Effector CD8-positive, alpha-beta T cell (primary cell): ENCODE results near the gene KIAA1191.
"Not testable (repeated sequence)": the region's sequence is repeated elsewhere in the genome, so short reads cannot be mapped to it uniquely, and the experiment has no call there.

Source experiments
- DNase-seq: peaks from one replicate; lab custom pipeline; 2025; lab: John Stamatoyannopoulos, UW

The KIAA1191 gene

DNA sequence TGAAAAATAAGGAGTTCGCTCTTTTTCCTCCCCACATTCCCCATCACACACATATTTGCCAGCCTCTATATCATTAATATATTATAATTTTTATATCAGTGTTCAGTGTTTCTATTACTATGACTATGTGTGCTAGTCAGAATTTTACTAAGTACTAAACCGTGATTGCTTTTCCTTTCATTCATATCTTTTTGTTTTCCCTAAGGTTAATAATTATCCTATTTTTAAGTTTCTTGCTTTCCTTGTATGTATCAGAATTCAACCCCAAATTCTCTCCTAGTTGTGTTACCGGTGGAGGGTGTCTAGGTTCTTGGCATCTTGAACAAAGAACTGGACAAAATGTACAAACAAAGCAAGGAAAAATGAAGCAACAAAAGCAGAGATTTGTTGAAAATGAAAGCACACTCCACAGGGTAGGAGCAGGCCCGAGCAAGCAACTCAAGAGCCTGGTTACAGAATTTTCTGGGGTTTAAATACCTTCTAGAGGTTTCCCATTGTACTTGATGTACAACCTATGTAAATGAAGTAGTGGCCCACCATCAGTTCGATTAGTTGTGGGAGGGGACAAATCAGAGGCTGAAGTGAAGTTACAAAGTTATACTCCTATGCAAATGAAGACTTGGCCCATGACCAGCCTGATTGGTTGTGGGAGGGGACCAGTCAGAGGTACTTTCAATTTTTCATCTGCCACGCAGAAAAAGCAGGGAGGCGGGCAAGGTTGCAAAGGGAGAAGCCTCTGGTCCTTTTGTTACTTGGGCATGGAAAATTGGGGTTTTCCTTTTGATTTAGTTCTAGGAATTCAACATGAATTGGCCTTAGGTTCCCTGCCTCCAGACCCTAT, 43.8 kb downstream of the KIAA1191 start:
- no peak for DNase-seq

DNA sequence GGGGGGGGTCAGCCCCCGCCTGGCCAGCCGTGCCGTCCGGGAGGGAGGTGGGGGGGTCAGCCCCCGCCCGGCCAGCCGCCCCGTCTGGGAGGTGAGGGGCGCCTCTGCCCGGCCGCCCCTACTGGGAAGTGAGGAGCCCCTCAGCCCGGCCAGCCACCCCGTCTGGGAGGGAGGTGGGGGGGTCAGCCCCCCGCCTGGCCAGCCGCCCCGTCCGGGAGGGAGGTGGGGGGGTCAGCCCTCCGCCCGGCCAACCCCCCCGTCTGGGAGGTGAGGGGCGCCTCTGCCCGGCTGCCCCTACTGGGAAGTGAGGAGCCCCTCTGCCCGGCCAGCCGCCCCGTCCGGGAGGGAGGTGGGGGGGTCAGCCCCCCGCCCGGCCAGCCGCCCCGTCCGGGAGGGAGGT, 56.2 kb downstream of the KIAA1191 start:
- DNase-seq: not testable (repeated sequence)
